HG03442 (cell line): ENCODE measurements around the gene BSPRY.
"Not testable (repeated sequence)": the region's sequence is repeated elsewhere in the genome, so short reads cannot be mapped to it uniquely, and the experiment has no call there.

Source experiments
- ATAC-seq: cut with Tn5 transposase; IDR thresholded peaks from one replicate; pipeline ENCODE4 v1.9.1; 2021; ENCODE audit warnings: mild to moderate bottlenecking, moderate library complexity; ENCODE audit not compliant: unreplicated experiment

Gene BSPRY

DNA sequence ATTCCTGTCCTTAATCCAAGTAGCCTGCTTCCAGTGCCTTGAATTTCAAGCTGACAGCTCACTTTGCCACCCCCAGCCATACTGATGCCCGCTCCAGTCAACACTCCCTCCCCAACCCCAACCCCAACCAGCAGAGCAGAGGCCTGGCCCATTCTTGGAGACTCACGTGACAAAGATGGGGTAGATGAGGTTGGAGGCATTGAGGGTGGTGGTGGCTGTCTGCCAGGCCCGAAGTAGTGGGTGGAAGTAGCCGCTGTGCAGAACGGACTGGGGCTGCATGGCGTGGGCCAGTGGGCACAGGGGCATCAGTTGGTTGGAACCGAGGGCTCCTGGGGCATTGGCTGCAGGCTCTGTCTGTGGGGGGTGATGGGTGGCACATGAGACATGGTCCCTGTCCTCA lies 43.9 kb downstream of the BSPRY start:
- ATAC-seq, result no peak

GRCh38 chr9:113395000-113395861 lies 45.9 kb downstream of the BSPRY start:
- ATAC-seq, result no peak

GRCh38 chr9:113397203-113397631 lies 47.9 kb downstream of the BSPRY start:
- ATAC-seq, result no peak

DNA sequence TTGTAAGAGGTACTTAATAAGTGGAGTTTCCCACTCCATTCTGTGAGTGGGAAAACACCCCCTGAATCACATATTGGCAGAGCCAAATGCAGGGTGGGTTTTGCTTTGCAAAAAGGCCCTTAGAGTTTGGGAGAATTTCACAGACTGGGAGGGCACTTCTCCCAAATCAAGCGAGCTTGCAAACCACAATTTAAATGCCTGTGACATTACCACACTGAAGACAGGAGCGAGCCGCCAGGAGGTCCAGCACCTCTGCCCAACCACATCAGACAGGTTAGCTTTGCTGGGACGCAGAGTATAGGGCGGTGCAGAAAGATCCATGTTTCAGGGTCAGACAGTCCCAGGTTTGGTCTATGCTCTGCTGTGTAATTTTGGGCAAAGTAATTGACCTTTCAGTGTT lies 49.5 kb downstream of the BSPRY start:
- no peak for ATAC-seq

- no peak for ATAC-seq
These were observed 50.4 kb downstream of the BSPRY start for GRCh38 chr9:113399646-113400200.

- peak; percentile 97 for ATAC-seq
These were observed 51.9 kb downstream of the BSPRY start, which contains the start of gene ALAD for GRCh38 chr9:113401027-113401792. Gene ALAD (minus strand): TSS chr9:113401284. CDS start chr9:113393559, 7,725 bp downstream.

GRCh38 chr9:113403646-113404045 lies 54.3 kb downstream of the BSPRY start:
- no peak for ATAC-seq

GRCh38 chr9:113406353-113406752 lies 57.0 kb downstream of the BSPRY start:
- ATAC-seq, result not testable (repeated sequence)

DNA sequence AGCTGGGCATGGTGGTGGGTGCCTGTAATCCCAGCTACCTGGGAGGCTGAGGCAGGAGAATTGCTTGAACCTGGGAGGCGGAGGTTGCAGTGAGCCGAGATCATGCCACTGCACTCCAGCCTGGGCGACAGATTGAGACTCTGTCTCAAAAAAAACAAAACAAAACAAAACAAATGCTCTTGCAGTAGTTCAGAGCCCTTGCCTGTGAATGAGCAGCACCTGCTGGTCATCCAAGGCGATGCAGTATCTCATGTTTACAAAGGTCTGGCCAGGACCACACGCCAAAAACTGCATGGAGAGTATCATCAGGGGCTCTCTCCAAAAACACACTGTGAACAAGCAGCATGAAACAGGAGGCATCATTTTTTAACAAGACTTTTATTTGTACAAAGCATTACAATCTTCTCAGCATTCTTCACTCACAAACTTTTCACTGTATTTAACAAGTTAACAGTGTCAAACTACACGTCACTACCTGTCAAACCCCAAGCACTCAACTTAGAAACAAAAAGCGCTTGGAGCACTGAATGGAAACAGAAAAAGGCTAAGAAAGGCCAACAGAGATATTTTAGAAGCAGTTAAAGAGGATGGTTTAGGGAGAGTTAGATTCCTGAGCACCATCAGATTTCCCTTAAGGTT lies 57.7 kb downstream of the BSPRY start:
- not testable (repeated sequence) for ATAC-seq

- ATAC-seq, result no peak
These were observed 60.1 kb downstream of the BSPRY start for GRCh38 chr9:113409481-113409880.

GRCh38 chr9:113409883-113410206 lies 60.5 kb downstream of the BSPRY start:
- ATAC-seq, result no peak

GRCh38 chr9:113410207-113410864 lies 61.0 kb downstream of the BSPRY start, which contains the start of the genes C9orf43 and POLE3:
Gene C9orf43 (plus strand): TSS chr9:113410747. CDS start chr9:113413494, 2,747 bp downstream.
Gene POLE3 (minus strand): TSS chr9:113410675. CDS start chr9:113410293, 382 bp downstream.
- ATAC-seq, result peak; percentile 92

- ATAC-seq, result peak; percentile 94
These were observed 66.9 kb downstream of the BSPRY start for GRCh38 chr9:113416149-113416721.

DNA sequence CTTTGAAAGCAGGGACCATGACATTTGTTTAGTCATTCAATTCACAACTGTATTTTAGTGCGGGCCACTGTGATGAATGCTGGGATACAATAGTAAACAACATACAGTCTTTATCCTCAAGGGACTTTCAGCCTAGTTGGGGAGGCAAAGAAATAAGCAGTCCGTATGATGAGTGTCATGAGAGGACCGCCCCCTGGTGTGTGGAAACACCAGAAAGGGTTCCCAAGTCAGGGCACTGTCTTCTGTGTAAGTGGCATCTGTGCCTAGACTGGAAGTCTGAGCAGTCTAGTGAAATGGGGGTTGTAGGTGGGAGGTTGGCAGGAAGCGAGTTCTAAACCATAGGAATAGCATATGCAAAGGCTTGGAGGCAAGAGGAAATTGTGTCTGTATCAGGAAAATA lies 68.0 kb downstream of the BSPRY start:
- ATAC-seq, result no peak
